NCI-H187 treated with DMSO at 0.1 percent for 48 hours (cell line): ENCODE results near the gene PTPN14.

Experiments used
- DNase-seq: peaks from one replicate; lab custom pipeline; 2025; lab: John Stamatoyannopoulos, UW

The PTPN14 gene

DNA sequence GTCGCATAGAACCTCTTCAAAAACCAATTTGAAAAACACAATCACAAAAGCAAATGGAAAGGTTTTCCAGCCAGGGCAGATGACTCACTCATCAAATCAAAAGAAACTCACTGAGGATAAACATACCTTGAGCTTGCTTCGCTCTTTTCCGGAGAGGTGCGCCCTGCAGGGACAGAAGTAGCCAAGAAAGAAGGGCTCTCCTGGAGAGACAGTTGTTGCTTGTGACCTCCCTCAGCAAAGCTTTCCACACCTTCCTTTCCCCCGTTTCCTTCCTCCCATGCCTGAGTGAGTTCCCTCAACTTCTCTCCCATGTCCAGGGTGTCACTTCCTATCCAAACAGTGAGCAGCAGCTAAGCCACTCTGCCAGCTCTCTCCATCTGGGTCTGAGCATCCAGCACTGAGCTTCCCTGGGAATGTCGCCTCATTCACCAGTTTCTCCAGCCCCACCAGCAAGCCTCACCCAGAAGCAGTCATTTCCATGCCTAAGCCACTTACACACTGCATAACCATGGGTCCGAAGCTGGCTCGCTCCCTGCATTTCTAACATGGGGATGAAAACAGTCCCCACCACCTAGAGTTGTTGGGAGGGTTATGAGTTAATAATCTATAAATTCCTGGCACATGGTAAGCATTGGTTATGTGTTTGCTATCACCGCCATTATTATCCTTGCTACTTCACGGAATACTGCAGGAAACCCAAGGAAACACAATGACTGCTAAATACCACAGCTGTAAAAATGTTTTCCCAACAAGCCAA, 75.0 kb downstream of the PTPN14 start:
- DNase-seq = no peak

DNA sequence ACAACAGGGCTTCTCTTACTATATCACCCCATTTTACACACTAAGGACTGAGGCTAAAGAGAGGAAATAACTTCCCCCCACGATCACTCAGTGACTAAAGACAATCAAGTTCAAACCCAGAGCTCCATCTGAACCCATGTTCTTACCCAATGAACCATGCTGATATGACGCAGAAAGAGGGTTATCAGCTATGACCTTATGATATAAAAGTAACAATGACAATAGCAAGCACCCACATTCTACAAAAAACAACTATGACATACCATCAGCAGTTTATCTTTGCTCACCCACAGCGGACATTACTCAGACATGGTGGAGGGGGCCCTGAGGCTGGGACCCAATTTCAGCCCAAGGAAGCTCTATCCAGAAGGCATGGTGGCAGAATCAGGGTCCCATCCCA, 75.7 kb downstream of the PTPN14 start:
- no peak for DNase-seq

DNA sequence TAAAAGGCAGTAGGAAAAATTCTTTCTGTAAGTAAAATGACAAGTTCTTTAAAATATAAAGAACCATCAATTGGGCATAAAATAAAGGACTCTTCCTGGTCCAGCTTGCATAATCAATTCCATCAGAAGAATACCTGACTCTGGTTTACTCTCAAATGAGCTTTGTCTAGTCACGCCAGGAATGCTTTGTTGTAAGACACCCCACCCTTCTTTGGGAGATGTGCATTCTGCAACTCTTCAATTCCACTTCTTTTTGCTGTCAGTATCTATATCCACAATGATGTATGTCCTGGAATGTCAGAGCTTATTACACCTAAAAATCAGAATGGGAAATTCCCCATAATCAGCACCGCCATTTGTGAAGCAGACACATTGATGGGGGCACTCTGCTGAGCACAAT, 76.1 kb downstream of the PTPN14 start:
- DNase-seq = no peak

DNA sequence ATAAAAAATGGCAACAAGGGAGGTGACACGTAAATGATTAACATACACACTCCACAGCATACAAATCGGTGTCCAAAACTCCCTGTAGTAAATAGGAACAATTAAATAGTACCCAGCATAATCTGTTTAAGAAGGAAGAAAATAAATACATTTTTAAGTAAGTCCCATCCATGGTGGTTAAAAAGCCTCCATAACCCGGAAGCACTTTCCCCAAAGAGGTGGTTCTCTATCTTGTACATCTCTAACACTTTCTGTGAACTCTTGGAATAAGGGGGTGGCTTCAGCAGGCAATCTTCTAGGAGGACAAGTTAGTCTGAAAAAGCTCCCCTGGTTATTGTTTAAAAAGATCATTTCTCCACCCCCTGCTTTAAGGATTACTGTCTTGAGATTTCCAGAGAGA, 76.9 kb downstream of the PTPN14 start:
- no peak for DNase-seq

DNA sequence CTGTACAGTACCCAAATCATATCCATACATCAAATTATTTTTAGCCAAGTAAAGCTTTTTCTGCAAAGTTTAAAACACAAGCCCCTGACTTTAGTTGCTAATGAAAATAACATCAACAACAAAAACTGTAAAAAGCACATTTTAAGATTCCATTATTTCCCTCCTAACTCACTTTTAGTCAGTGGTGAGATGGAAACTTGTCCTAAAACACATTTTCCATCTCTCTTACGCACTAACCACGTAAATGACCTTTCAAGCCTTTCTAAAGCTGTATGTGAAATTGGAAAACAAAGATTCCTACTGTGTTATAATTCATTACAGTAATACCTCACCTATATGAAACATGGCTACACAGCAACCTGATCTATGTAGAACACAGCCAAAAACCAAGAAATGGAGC, 77.5 kb downstream of the PTPN14 start:
- DNase-seq = no peak

DNA sequence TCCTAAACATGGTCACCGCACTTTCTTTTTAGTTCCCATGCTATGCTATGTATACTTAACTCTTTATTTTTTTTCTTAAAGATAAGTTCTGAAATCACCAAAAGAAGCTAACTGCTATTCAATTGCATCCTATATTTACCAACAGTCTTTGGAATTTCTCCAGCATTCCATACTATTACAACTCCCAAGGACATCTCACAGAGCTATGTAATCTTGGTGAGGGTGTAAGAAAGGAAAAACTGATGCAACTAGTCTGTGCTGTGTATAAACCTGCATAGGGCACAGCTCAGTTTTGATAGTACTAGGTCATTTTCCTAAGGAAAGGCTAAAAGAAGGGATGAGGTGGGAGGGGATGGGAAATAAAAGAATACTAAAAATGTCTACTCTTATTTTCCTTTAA, 78.0 kb downstream of the PTPN14 start:
- no peak for DNase-seq

DNA sequence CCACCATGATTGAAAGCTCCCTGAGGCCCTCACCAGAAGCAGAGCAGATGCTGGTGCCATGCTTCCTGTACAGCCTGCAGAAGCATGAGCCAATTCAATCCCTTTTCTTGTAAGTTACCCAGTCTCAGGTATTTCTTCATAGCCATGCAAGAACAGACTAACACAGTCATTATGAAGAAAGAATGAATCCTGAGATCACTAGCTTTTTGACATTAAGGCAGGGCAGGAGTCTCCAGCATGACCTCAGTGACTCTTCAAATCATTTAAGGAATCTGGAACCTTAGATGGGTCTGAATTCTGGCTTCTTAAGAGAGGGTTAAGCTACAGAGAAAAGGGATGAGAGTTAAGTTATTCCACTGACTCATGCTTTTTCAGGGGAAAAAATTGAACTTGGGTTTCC, 79.0 kb downstream of the PTPN14 start:
- no peak for DNase-seq

DNA sequence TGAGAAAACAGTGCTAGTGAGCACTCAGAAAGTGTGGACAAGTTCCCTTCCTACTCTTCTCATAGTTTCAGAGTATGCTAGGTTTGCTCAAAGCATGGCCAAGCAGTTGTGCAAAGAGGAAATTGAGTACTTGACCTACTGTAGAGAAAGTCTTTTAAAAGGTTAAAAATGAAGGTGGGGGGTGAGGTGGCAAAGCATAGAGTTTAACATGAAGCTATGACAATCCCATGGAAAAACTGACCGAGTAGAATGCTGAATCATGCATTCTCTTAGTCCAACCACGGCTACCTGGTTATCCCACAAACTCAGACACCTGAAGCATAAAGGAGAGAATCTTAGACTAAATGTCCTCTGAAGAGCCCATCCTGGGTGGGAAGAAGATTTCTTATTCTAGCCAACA, 79.9 kb downstream of the PTPN14 start:
- DNase-seq = no peak

DNA sequence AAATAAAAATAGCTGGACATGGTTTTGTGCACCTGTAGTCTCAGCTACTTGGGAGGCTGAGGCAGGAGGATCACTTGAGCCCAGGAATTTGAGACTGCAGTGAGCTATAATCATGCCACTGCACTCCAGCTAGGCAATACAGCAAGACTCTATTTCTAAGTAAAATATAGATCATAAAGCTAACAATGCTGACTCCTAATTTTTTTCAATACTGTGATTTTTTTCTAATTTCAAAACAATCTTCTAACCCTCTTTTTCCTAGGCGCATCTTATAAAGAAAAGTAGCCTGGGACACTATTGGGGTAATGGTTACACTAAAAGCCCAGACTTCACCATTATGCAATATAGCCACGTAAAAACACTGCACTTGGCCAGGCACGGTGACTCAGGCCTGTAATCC, 81.3 kb downstream of the PTPN14 start:
- no peak for DNase-seq

DNA sequence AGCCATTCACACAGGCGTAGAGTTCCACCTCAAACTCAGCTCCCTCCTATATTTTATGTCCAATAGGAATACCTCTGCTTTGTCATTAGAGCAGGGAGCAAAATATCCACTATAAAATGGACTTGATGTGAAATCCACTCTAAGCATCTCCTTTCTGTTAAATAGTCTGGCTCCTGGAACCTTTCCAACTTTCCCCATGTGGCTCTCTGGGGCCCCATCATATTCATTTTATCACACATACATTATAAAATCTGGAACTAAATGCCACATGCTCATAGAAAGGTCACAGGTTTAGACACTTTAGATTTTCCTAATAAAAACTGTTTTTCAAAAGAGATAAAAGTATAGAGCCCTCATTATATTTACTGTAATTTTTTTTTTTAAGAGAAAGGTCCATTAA, 82.1 kb downstream of the PTPN14 start:
- no peak for DNase-seq

DNA sequence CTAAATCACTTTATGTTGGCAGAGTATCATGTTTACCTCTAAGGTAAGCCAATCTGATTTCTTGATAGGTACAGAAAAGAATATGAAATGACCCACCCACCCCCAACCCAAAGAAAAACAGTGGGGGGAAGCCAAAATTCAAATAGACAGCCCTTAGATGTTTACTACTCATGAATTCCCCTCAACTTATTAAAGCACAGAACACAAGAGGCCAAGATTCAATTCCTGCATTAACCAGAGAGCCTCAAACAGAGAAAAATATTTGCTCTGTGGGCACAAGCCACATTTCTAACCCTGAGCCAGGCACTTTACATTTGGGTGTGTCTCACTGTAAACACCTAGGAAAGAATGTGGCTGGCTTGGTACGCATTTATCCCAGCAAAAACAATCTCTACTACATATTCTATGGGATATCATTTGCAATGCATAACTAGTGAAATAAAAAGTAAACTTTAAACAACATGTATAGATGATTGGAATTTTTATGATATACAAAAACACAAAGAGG, 84.3 kb downstream of the PTPN14 start:
- DNase-seq = no peak

DNA sequence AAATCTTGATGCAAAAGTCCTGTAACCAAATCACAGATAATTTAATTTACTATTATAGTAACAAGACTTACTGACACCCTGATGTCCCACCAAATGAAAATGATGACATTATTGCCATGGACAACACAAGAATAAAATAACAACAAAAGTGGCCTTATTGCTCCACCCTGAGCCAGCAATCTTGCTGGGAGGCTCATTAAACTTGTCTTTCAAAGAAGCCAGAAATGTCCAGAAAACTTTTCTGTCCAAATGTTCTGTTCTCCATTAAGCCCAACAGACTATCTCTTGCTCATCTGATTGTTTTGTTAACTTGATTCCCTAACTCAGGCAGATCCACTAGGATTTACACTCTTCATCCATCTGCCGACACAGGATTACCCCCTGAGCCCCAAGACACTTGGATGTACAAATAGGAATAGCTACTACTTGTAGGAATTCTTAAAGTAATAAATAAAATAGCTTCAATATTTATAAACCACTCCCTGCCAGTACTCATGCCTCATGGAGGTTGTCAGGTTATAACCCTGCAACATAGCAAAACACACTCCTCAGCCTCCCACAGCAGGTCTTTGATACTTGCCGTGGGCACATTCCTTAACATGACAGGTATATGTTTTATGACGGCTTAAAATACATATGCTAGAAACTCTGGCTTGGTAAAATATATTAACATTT, 84.9 kb downstream of the PTPN14 start:
- no peak for DNase-seq

DNA sequence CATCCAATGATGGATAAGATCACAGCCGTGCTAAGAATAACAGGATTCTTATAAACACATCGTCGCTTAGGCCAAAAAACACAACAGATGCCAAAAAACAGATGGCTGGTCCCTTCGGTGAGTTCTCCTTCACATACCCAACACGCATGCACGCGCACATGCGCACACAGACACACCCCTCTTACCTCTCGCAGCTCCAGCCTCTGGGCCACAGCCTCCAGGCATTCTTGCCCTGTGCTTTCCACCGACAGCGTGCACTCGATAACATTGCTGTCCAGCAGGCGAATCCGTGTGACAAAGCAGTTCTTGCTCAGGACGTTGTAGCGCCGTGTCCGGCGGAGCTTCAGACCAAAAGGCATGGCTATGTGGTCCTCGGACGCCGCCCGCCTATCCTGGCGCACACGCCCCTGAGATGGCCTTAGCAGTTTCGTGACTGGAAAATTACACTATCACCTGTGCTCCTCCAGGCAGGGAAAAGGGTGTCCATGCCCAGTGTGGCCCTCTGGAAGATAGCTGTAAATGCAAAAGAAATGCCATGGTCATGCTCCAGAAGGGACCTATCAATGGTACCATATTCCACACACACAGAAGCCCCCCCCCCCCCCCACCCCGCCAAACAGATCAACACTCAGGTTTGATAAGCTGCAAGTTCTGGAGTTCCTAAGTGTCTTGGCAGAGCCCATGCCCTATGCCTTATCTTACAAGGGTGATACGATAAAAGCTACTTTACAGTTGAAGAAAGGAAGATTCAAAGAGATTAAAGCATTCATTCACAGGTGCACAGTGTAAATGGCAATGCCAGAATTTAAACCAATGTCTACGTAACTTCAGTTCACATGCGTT, 86.7 kb downstream of the PTPN14 start:
- no peak for DNase-seq

DNA sequence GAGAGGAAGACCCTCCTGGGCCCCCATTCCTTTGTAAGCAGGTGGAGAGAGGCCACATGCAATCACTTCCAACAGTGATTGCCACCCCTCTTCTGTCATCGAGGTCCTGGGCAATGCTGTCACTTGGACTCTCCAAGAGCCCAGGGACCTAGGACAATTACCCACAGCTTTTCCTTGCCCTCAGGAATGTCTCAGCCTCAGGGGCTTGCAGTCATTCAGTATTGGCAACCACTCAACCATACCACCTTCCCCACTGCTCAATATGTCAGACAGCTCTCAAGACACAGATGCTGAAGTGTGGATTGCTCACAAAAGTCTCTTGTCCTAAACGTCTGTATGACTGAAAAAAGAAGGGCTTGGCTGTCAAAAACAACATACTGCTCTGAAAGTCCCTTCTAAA, 87.8 kb downstream of the PTPN14 start:
- DNase-seq = no peak

DNA sequence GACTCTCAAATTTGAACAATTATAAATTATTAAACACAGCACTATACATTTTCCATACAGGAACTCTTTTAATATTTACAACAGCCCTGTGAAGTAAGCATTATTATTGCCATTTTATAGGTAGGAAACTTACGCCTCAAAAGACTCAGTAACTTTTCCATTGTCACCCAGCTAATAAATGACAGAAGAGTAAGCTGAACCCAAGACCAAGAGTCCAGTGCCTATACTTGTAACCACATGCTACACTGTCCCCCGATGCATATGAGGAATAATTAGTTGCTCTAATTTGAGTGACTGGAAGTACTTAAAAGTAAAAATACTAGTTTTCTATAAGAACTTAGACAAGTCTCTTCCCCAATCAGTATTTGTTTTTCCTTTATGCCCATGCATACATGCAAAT, 88.5 kb downstream of the PTPN14 start:
- DNase-seq = no peak

DNA sequence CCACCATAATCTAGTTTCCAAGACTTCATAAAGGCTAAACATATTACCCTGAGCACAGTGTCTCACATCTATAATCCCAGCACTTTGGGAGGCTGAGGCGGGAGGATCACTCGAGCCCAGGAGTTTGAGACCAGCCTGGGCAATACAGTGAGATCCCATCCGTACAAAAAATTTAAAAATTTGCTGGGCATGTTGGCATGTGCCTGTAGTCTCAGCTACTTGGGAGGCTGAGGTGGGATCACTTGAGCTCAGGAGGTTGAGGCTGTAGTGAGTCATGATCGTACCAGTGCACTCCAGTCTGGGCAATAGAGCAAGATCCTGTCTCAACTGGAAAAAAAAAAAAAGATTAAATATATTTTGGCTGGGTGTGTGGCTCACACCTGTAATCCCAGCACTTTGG, 90.1 kb downstream of the PTPN14 start:
- no peak for DNase-seq

DNA sequence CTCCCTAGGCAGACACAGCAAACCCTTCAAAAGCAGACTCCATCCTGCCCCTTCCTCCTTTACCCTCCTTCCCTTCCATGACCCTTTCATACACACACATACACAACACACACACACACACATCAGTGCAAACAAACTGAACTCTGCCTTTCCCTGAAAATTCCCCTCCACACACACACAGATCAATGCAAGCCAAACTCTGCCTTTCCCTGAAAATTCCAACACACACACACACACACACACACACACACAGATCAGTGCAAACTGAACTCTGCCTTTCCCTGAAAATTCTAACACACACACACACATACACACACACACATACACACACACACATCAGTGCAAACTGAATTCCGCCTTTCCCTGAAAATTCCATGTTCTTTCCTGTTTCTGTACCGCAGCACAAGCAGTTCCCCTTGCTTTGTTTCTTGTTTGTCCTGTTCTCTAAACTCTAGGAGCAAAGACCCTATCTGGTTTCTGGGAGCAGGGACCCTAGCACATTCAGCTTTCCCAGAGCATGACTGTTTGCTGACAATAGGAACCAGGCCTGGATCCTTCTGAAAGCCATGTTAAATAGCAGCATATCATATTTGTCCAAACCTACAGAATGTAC, 91.0 kb downstream of the PTPN14 start:
- no peak for DNase-seq

DNA sequence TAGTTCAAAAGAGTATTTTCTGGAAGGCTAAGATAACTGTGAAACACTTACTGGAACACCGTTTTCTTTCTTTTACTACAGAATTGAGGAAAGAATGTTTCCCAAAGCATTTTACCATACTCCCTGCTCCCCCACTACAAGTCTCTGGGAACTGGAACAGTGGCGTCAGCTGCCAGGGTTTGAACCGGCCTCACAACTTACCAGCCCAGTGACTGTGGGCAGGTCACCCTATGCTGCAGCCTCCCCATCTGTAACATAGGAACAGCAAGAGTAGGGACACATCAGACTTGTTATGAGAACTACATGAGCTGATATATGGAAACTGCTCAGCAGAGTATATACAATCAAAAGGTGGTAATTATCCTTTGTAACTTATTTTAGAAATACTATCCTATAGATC, 91.5 kb downstream of the PTPN14 start:
- DNase-seq = no peak

DNA sequence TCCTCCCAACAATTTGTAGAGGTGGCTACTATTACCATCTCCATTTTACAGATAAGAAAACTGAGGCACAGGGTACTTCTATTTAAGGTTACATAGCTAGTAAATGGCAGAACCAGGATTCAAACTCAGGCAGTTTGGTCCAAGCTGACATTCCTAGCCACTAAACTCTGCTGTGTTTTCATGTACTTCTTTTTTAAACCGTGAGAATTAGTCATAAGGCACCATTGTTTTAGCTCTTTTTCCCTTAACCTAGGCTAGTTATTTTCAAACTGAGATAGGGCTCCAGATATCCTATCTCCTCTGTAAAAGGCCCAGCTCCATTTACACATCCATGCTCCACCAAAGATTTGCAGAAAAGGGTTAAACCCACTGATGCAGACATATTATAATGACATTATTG, 92.9 kb downstream of the PTPN14 start:
- no peak for DNase-seq

DNA sequence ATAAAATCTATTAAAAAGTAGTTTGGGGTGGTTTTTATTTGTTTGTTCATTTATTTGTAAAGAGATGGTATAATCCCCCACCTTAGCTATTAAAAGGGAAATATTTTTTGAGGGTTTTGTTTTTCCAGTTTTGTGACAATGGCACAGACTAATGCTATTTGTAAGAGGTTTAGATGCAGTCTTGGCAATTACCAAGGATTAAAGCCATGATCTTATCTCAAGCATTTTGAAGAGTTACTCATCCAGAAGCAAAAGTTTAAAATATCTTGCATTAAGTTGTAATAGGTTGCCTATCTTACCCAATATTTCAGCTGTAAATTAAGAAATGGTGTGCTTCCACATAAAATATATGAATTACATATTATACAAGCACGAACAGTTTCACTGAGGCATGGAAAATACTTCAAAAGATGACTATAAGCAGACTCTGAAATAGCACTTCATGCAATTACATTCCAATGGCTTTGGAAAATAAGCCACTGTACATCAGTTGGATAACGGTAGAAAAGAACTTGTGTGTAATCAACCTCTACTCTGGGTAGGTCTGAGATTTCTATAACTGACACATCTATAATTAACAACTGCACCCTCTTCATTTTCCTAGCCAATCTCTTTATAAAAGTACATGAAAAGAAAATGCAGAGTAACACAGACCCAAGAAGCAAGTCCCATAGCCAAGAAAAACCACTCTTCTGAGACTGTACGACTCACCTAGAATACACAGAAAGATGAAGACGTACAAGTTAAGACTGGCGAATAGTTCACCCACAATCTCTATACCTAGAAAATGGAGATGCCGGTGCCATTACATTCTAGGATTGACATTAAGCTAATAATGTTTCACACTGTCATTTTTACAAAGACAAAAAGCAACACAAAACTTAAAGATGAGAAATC, 95.2 kb downstream of the PTPN14 start:
- DNase-seq = no peak

DNA sequence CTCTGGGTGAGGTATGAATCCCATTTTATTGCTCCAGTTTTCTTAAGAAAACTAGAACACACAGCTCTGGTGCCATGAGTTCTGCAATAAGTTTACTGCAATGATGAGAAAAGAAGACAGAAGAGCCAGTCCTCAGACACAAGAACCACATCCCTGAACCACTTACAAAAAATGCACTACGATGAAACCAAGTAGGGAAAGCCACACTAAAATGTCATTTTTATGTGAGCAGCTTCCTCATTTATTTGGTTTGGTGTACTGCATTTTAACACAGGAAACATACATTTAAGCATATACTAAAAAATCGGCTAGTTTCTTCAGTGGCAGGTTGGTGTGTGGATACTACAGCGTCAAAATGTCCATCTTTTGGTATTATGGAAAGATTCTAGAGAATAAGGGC, 95.9 kb downstream of the PTPN14 start:
- no peak for DNase-seq
